Bronchial epithelial cell (primary cell): Measurements from ENCODE around the gene XBP1. TPM values are rescaled to one million over a fixed set of nuclear protein-coding genes. Genes with fewer than 3 reads are reported as not detected.

Source experiments
- DNase-seq: peaks from one replicate; pipeline ENCODE4 v3.0.0-alpha.2; 2010; ENCODE audit warnings: low read depth
- FAIRE-seq: peaks from 2 replicates; lab custom pipeline; 2011; peaks lifted over from hg19 to GRCh38; lab: Jason Lieb, UNC
- H3K27me3 ChIP-seq: 2 replicates; pipeline ENCODE4 v1.5.1; 2011; ENCODE audit warnings: low read length; ENCODE audit not compliant: control insufficient read depth, insufficient read depth
- H3K36me3 ChIP-seq: 2 replicates; pipeline ENCODE4 v1.5.1; 2011; ENCODE audit warnings: low read length; ENCODE audit not compliant: control insufficient read depth, insufficient read depth
- H3K4me3 ChIP-seq: 2 replicates; pipeline ENCODE4 v1.5.1; 2011; ENCODE audit warnings: mild to moderate bottlenecking, low read depth, low read length, control low read depth
- total RNA-seq: library from RNA; depleted of rRNA; stranded (reverse); fragments of >200 nt; gene quantifications from 2 replicates; pipeline ENCODE4 v1.2.1, GENCODE V29; 2014
- TF ChIP-seq, protein P1 (sequence below): IDR thresholded peaks from 2 replicates; pipeline ENCODE4 v1.5.1; 2011; ENCODE audit warnings: mild to moderate bottlenecking, moderate library complexity, low read length, control low read depth, inconsistent platforms; ENCODE audit not compliant: insufficient read depth, severe bottlenecking

The XBP1 gene
- total RNA-seq, 1 donor from 2014 or later = 225 TPM

DNA sequence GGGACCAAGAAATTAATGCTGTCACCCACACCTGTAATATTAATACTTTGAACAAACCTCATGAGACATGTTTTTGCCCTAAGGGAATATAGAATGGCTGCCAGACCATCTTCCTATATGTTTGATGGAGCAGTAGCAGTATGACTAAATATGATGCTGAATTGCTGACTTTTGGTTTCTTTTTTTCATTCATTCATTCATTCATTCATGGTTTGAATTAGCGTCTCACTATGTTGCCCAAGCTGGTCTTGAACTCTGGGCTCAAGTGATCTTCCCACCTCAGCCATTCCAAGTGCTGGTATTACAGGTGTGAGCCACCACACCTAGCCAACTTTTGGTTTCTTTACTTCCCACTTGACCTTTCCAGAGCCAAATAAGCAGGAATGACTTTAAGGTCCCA, 20.1 kb downstream of the XBP1 start:
- TF ChIP-seq, protein P1, sequence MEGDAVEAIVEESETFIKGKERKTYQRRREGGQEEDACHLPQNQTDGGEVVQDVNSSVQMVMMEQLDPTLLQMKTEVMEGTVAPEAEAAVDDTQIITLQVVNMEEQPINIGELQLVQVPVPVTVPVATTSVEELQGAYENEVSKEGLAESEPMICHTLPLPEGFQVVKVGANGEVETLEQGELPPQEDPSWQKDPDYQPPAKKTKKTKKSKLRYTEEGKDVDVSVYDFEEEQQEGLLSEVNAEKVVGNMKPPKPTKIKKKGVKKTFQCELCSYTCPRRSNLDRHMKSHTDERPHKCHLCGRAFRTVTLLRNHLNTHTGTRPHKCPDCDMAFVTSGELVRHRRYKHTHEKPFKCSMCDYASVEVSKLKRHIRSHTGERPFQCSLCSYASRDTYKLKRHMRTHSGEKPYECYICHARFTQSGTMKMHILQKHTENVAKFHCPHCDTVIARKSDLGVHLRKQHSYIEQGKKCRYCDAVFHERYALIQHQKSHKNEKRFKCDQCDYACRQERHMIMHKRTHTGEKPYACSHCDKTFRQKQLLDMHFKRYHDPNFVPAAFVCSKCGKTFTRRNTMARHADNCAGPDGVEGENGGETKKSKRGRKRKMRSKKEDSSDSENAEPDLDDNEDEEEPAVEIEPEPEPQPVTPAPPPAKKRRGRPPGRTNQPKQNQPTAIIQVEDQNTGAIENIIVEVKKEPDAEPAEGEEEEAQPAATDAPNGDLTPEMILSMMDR = no peak
- H3K27me3 ChIP-seq = no peaks in the 10 kb centered on the region
- no peak for FAIRE-seq
- H3K4me3 ChIP-seq = no peak overlapping the region
- DNase-seq = no peak
- H3K36me3 ChIP-seq = peaks cover 11% of the 10 kb centered on the region

- peaks cover 9% of the 10 kb centered on the region for H3K36me3 ChIP-seq
- DNase-seq = no peak
- H3K27me3 ChIP-seq = no peaks in the 10 kb centered on the region
- FAIRE-seq = no peak
- TF ChIP-seq, protein P1 = no peak
- H3K4me3 ChIP-seq = no peak overlapping the region
These were observed 20.5 kb downstream of the XBP1 start for GRCh38 chr22:28779833-28780232.

- H3K27me3 ChIP-seq = no peaks in the 10 kb centered on the region
- H3K36me3 ChIP-seq = peaks cover 2% of the 10 kb centered on the region
- H3K4me3 ChIP-seq = no peak overlapping the region
- DNase-seq (no peak), FAIRE-seq (no peak)
- TF ChIP-seq, protein P1 = no peak
These were observed 26.0 kb downstream of the XBP1 start for GRCh38 chr22:28774378-28774777.

DNA sequence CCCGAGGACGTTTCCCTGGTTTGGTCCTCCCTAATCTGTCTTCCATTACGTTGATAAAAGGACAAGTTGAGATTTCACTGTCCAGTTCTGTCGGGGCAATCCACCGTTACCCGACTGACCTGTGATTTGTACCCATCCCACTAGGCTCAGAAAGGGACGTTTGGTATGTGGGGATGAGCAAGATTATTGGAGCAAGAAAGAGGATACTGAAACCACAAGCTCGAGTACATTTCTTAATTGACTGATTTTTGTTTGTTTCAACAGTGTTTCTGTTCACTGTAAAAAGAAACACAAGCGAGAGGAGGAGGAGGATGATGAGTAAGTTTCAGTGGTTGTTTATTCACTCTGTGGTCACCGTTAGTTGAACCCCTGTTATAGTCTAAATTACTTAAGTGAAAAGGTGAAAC, 26.9 kb downstream of the XBP1 start:
- FAIRE-seq (no peak), DNase-seq (peak; percentile 47)
- TF ChIP-seq, protein P1 = no peak
- peak overlapping the region; percentile 82 for H3K4me3 ChIP-seq
- no peaks in the 10 kb centered on the region for H3K27me3 ChIP-seq
- peaks cover 2% of the 10 kb centered on the region for H3K36me3 ChIP-seq

GRCh38 chr22:28772633-28773460, 27.5 kb downstream of the XBP1 start, which contains the start of gene CCDC117:
Gene CCDC117, plus strand, starts transcription at chr22:28772695. Its CDS starts 155 bp downstream, at chr22:28772850.
- peak; percentile 88 for DNase-seq
- TF ChIP-seq, protein P1 = peak; percentile 36
- no peaks in the 10 kb centered on the region for H3K27me3 ChIP-seq
- no peak for FAIRE-seq
- peaks cover 2% of the 10 kb centered on the region for H3K36me3 ChIP-seq
- H3K4me3 ChIP-seq = peak within 1 kb of the TSS; percentile 82
